ENCODE data around the gene COL20A1.

GRCh38 chr20:63280371-63280770 is 12.6 kb upstream of the COL20A1 start:
- no peak for TF ChIP-seq CTCF (IDR thresholded peaks at IDR 0.05)
- no peak for TF ChIP-seq POLR2A (IDR thresholded peaks at IDR 0.05)

Measured in testis (tissue), 2 donors.